Prostate gland (tissue), 2 donors: ENCODE data around the gene PSMB8.

Experiments
- POLR2A ChIP-seq: fragments of 450-650 bp; IDR thresholded peaks from one replicate; pipeline ENCODE4 v1.6.1; 2016; ENCODE audit warnings: antibody characterized with exemption, mild to moderate bottlenecking
- POLR2AphosphoS5 ChIP-seq: sonication (generic); formaldehyde crosslinking; IDR thresholded peaks from one replicate; pipeline ENCODE4 v1.6.1; 2017; ENCODE audit warnings: antibody characterized with exemption
- TF ChIP-seq, protein P1 (sequence below), 4 experiments: fragments of 200-600 bp in 2 of 4; fragments of 450-650 bp in 2 of 4; sonication (generic) in 2 of 4; IDR thresholded peaks; 1 replicate in 3 of 4; 2 replicates in 1 of 4; pipeline ENCODE4 v1.5.1; 2016 to 2019; ENCODE audit warnings: antibody characterized with exemption in 4 of 4, mild to moderate bottlenecking in 2 of 4, moderate library complexity in 2 of 4

DNA sequence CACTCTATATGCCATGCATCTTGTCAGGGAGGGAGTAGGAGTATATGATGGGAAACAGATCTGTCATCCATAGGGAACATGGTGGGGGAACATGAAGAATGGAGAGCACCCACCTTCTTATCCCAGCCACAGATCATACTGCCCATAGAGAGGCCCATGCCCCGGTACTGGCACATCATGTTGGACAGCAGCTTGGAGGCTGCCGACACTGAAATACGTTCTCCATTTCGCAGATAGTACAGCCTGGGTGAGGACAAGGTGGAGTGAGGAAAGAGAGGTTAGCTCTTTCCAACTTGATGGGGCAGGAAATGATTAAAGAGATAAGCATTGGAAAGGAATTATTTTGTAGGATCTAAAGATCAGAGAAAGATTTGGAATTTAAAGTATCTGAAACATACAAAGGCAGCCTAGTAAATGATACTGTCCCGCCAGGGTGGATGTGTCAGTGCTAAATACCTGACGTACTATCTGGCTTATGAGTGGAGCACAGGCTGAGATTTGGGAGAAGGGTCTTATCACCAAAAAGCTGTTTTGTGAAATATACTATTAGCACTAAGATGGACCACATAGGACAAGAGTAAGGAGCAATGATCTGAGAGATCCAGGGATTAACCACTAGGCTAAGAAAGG lies 1.7 kb downstream of the PSMB8 start:
- TF ChIP-seq, protein P1, sequence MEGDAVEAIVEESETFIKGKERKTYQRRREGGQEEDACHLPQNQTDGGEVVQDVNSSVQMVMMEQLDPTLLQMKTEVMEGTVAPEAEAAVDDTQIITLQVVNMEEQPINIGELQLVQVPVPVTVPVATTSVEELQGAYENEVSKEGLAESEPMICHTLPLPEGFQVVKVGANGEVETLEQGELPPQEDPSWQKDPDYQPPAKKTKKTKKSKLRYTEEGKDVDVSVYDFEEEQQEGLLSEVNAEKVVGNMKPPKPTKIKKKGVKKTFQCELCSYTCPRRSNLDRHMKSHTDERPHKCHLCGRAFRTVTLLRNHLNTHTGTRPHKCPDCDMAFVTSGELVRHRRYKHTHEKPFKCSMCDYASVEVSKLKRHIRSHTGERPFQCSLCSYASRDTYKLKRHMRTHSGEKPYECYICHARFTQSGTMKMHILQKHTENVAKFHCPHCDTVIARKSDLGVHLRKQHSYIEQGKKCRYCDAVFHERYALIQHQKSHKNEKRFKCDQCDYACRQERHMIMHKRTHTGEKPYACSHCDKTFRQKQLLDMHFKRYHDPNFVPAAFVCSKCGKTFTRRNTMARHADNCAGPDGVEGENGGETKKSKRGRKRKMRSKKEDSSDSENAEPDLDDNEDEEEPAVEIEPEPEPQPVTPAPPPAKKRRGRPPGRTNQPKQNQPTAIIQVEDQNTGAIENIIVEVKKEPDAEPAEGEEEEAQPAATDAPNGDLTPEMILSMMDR (IDR thresholded peaks at IDR 0.05): no peak
- no peak for TF ChIP-seq POLR2AphosphoS5
- no peak for TF ChIP-seq POLR2A
